KMS-11 (cell line): ENCODE data around the gene NDRG4.

Source experiments
- H2AFZ ChIP-seq: fragments of 200-600 bp; sonication (generic); 2 replicates; pipeline ENCODE4 v1.6.1; 2016; ENCODE audit warnings: antibody characterized with exemption, mixed run types, low read depth
- H3K27ac ChIP-seq: fragments of 200-600 bp; sonication (generic); 2 replicates; pipeline ENCODE4 v1.6.1; 2016; ENCODE audit warnings: mild to moderate bottlenecking, mixed run types
- H3K27me3 ChIP-seq: fragments of 200-600 bp; sonication (generic); 2 replicates; pipeline ENCODE4 v1.6.1; 2017; ENCODE audit warnings: mild to moderate bottlenecking, low read depth, mixed run types, moderate library complexity; ENCODE audit not compliant: insufficient read depth
- H3K36me3 ChIP-seq: fragments of 200-600 bp; sonication (generic); 2 replicates; pipeline ENCODE4 v1.6.1; 2017; ENCODE audit warnings: mild to moderate bottlenecking, mixed run types; ENCODE audit not compliant: insufficient read depth
- H3K4me1 ChIP-seq: fragments of 200-600 bp; sonication (generic); 2 replicates; pipeline ENCODE4 v1.6.1; 2016; ENCODE audit warnings: mild to moderate bottlenecking, low read depth, mixed run types; ENCODE audit not compliant: poor library complexity, severe bottlenecking
- H3K4me2 ChIP-seq: fragments of 200-600 bp; sonication (generic); 2 replicates; pipeline ENCODE4 v1.7.0; 2016; ENCODE audit warnings: mild to moderate bottlenecking, mixed run types
- H3K4me3 ChIP-seq: fragments of 200-600 bp; sonication (generic); IDR thresholded peaks from 2 replicates; pipeline ENCODE4 v1.6.1; 2017; ENCODE audit warnings: low read depth, low read length, mixed read lengths; ENCODE audit not compliant: insufficient read depth
- H3K79me2 ChIP-seq: fragments of 200-600 bp; sonication (generic); 2 replicates; pipeline ENCODE4 v1.6.1; 2016; ENCODE audit warnings: low read depth, mixed run types; ENCODE audit not compliant: insufficient read depth
- H3K9ac ChIP-seq: fragments of 200-600 bp; sonication (generic); 2 replicates; pipeline ENCODE4 v1.6.1; 2016; ENCODE audit warnings: mild to moderate bottlenecking, mixed run types
- H4K20me1 ChIP-seq: fragments of 200-600 bp; sonication (generic); 2 replicates; pipeline ENCODE4 v1.6.1; 2016; ENCODE audit warnings: mild to moderate bottlenecking, mixed run types; ENCODE audit not compliant: insufficient read depth
- TF ChIP-seq, protein P1 (sequence below): fragments of 200-600 bp; sonication (generic); conservative IDR thresholded peaks from 2 replicates; pipeline ENCODE4 v1.6.1; 2017; ENCODE audit warnings: low read depth, mild to moderate bottlenecking, antibody characterized with exemption, low read length, moderate library complexity, mixed read lengths

The NDRG4 gene

DNA sequence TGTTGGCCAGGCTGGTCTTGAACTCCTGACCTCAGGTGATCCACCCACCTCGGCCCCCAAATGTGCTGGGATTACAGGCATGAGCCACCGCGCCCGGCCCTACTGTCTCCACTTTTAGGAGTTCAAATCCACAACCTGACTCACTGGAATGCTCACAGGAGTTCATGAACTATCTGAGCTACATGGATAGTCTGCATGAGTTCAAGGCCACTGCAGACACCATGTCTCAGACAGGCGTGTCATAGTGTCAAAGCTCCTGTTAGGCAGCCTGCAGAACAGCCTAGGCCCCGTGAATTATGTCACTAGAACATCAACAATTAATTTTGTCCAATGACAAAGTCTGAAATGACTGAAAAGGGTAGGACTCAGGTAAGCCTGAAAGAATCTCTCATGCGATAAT is 38.3 kb upstream of the NDRG4 start:
- Histone ChIP-seq H4K20me1 (no peaks in the 10 kb centered on the region), H3K4me3 (no peak overlapping the region), H3K9ac (no peak overlapping the region), H3K27me3 (peaks cover 8% of the 10 kb centered on the region; the same call in 1 of the 2 replicates), H3K27ac (no peak overlapping the region), H3K36me3 (no peaks in the 10 kb centered on the region), H3K4me1 (peaks cover 13% of the 10 kb centered on the region), H2AFZ (no peak overlapping the region), H3K4me2 (no peak overlapping the region), H3K79me2 (no peaks in the 10 kb centered on the region)
- TF ChIP-seq, protein P1, sequence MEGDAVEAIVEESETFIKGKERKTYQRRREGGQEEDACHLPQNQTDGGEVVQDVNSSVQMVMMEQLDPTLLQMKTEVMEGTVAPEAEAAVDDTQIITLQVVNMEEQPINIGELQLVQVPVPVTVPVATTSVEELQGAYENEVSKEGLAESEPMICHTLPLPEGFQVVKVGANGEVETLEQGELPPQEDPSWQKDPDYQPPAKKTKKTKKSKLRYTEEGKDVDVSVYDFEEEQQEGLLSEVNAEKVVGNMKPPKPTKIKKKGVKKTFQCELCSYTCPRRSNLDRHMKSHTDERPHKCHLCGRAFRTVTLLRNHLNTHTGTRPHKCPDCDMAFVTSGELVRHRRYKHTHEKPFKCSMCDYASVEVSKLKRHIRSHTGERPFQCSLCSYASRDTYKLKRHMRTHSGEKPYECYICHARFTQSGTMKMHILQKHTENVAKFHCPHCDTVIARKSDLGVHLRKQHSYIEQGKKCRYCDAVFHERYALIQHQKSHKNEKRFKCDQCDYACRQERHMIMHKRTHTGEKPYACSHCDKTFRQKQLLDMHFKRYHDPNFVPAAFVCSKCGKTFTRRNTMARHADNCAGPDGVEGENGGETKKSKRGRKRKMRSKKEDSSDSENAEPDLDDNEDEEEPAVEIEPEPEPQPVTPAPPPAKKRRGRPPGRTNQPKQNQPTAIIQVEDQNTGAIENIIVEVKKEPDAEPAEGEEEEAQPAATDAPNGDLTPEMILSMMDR: no peak

DNA sequence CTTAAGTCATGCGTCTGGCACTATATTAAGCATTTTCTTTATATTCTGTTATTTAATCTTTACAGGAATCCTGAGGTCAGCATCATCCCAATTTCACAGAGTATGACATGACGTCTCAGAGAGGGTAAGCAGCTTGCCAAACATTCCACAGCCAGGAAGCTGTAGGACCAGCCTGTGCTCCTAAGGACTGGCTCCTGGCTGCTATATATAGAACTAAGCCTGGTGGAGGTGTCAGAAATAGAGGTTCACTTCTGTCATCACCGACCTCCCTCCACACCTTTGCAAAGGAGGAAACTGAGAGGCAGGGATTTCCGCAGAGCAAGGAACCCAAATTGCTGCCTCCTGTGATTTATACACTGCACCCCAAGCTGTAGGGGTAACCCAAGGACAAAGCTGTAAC is 37.9 kb upstream of the NDRG4 start:
- Histone ChIP-seq H3K36me3 (no peaks in the 10 kb centered on the region), H2AFZ (no peak overlapping the region), H3K4me3 (no peak overlapping the region), H3K27me3 (peaks cover 8% of the 10 kb centered on the region; the same call in 1 of the 2 replicates), H3K4me1 (peaks cover 13% of the 10 kb centered on the region), H3K4me2 (no peak overlapping the region), H3K9ac (no peak overlapping the region), H3K79me2 (no peaks in the 10 kb centered on the region), H3K27ac (no peak overlapping the region), H4K20me1 (no peaks in the 10 kb centered on the region)
- TF ChIP-seq, protein P1: no peak

DNA sequence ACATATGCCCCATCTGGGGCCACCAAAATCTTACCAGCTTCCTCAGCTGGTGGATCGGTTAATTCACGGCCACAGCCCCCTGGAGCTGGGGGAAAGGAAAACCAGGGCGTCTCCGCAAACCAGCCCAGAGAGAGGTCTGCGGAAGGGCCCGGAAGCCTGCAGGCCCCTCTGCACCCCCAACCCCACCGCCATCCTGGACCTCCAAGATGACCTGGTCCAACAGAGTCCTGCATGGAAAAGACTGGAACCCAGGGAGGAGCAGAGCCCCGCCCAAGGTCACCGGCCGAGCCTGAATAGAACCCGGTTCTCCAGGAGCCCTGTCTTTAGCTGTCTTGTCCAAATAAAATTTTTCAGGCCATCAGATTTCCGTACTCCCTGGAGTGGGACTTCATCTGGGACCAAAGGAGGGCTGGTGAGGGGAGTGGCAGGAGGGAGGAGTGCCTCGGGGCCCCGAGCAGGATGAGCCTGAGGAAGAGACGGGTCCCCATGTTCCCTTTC is 37.4 kb upstream of the NDRG4 start:
- no peak overlapping the region for H3K9ac ChIP-seq
- no peak overlapping the region for H3K4me2 ChIP-seq
- peaks cover 8% of the 10 kb centered on the region; the same call in 1 of the 2 replicates for H3K27me3 ChIP-seq
- no peak overlapping the region for H3K27ac ChIP-seq
- no peak overlapping the region for H2AFZ ChIP-seq
- no peak overlapping the region for H3K4me3 ChIP-seq
- H3K79me2 ChIP-seq: no peaks in the 10 kb centered on the region
- no peaks in the 10 kb centered on the region for H4K20me1 ChIP-seq
- peaks cover 13% of the 10 kb centered on the region for H3K4me1 ChIP-seq
- TF ChIP-seq, protein P1: no peak
- no peaks in the 10 kb centered on the region for H3K36me3 ChIP-seq

DNA sequence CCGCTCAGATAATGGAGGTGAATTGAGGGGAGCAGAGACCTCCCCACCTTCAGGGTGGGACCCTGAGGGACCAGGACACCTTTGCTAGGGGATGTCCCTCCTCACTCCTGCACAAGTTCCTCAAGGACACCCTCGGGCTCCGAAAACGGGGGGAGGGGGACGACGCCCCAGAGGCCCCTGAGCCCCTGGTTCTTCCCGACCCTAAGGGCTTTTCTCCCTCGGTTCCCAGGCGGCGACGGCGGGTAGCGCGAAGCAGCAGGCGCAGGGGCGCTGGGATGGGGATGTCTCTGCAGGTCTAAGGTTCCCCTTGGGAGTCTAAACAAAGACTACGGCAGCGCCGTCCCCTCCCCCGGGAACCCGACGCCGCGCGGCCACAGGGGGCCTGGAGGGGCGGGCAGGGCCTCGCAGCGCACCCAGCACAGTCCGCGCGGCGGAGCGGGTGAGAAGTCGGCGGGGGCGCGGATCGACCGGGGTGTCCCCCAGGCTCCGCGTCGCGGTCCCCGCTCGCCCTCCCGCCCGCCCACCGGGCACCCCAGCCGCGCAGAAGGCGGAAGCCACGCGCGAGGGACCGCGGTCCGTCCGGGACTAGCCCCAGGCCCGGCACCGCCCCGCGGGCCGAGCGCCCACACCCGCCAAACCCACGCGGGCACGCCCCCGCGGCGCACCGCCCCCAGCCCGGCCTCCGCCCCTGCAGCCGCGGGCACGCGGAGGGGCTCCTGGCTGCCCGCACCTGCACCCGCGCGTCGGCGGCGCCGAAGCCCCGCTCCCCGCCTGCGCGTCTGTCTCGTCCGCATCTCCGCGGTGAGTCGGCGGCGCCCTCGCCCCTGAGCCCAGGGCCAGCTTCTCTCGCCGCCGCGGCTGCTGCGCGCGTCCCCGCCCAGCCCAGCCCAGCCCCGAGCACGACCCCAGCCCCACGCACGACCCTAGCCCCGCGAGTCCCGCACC is 36.7 kb upstream of the NDRG4 start:
- Histone ChIP-seq H3K27me3 (peaks cover 8% of the 10 kb centered on the region; the same call in 1 of the 2 replicates), H3K79me2 (no peaks in the 10 kb centered on the region), H4K20me1 (no peaks in the 10 kb centered on the region), H2AFZ (no peak overlapping the region), H3K4me3 (no peak overlapping the region), H3K4me2 (no peak overlapping the region), H3K36me3 (no peaks in the 10 kb centered on the region), H3K27ac (no peak overlapping the region), H3K9ac (no peak overlapping the region), H3K4me1 (peaks cover 13% of the 10 kb centered on the region)
- TF ChIP-seq, protein P1: no peak
